NCI-H2196 (cell line): ENCODE measurements around the gene CLDN7.
"Not testable (repeated sequence)": the region's sequence is repeated elsewhere in the genome, so short reads cannot be mapped to it uniquely, and the experiment has no call there.

Experiments used
- DNase-seq: peaks from one replicate; lab custom pipeline; 2025; ENCODE audit not compliant: unreplicated experiment; lab: John Stamatoyannopoulos, UW

CLDN7 gene

GRCh38 chr17:7256766-7257456 lies 5.4 kb downstream of the CLDN7 start:
- no peak for DNase-seq

GRCh38 chr17:7254511-7254910 lies 7.8 kb downstream of the CLDN7 start:
- no peak for DNase-seq

- no peak for DNase-seq
These were observed 9.2 kb downstream of the CLDN7 start for GRCh38 chr17:7253082-7253481.

- DNase-seq = peak; percentile 78
These were observed 9.9 kb downstream of the CLDN7 start, which contains the start of gene ELP5 for GRCh38 chr17:7252176-7253043. Gene ELP5 (plus strand): TSS chr17:7252215. CDS start chr17:7252551, 336 bp downstream.

- peak; percentile 92 for DNase-seq
These were observed 10.6 kb downstream of the CLDN7 start, which contains the start of gene CTDNEP1 for GRCh38 chr17:7251661-7252175. Gene CTDNEP1 (minus strand): TSS chr17:7251734. CDS start chr17:7251296, 438 bp downstream.

GRCh38 chr17:7250695-7251627 lies 11.3 kb downstream of the CLDN7 start:
- no peak for DNase-seq

- no peak for DNase-seq
These were observed 12.4 kb downstream of the CLDN7 start for GRCh38 chr17:7249830-7250229.

GRCh38 chr17:7249214-7249613 lies 13.1 kb downstream of the CLDN7 start:
- no peak for DNase-seq

GRCh38 chr17:7248796-7249195 lies 13.5 kb downstream of the CLDN7 start:
- no peak for DNase-seq

GRCh38 chr17:7246779-7247178 lies 15.5 kb downstream of the CLDN7 start:
- no peak for DNase-seq

- DNase-seq = not testable (repeated sequence)
These were observed 18.4 kb downstream of the CLDN7 start for GRCh38 chr17:7243838-7244237.

GRCh38 chr17:7243453-7243729 lies 18.9 kb downstream of the CLDN7 start:
- DNase-seq = no peak

- peak; percentile 87 for DNase-seq
These were observed 19.4 kb downstream of the CLDN7 start for GRCh38 chr17:7242717-7243452.

- peak; percentile 72 for DNase-seq
These were observed 20.2 kb downstream of the CLDN7 start, which contains the start of gene GABARAP for GRCh38 chr17:7241783-7242716. Gene GABARAP (minus strand): TSS chr17:7242449. CDS start chr17:7242330, 119 bp downstream.

GRCh38 chr17:7241090-7241733 lies 21.1 kb downstream of the CLDN7 start:
- no peak for DNase-seq

- DNase-seq = no peak
These were observed 21.9 kb downstream of the CLDN7 start for GRCh38 chr17:7240375-7240774.

- DNase-seq = peak; percentile 94
These were observed 22.9 kb downstream of the CLDN7 start, which contains the start of gene PHF23 for GRCh38 chr17:7239091-7240027. Gene PHF23 (minus strand): TSS chr17:7239457. CDS start chr17:7239279, 178 bp downstream.
